ENCODE data around the gene DENND1C. TPM values are rescaled to one million over a fixed set of nuclear protein-coding genes. Genes with fewer than 3 reads are reported as not detected.

DENND1C gene
- total and polyA plus RNA-seq, 9 of the 15 experiments (the other 6 are each of a cell fraction or from before 2014, with no cell fraction given): 0.03 to 1.2 (median 0.32) TPM; not detected in 1

- TF ChIP-seq ZBTB40 (IDR thresholded peaks at IDR 0.05) (no peak), ZBTB40 (CRISPR knock-in tag; IDR thresholded peaks at IDR 0.05) (no peak), E2F5 (CRISPR knock-in tag; IDR thresholded peaks at IDR 0.05) (no peak), SIX5 (IDR thresholded peaks at IDR 0.05; ENCODE audit: borderline replicate concordance in 1 of 2, insufficient read depth in 1 of 2, low read depth in 1 of 2, low read length in 2 of 2) (no peak), SIN3A (IDR thresholded peaks at IDR 0.05; ENCODE audit: borderline replicate concordance in 2 of 2, control insufficient read depth in 1 of 2, low read depth in 2 of 2, low read length in 2 of 2) (peak in 1 of 2 experiments; percentile 23; a peak in 1 of 4 replicates), RAD51 (IDR thresholded peaks at IDR 0.05; ENCODE audit: borderline replicate concordance, low read depth) (no peak), CBX3 (IDR thresholded peaks at IDR 0.05; ENCODE audit: borderline replicate concordance in 1 of 2, low read length in 2 of 2) (no peak), PHB (CRISPR knock-in tag; IDR thresholded peaks at IDR 0.05) (no peak), BDP1 (IDR thresholded peaks at IDR 0.05; ENCODE audit: insufficient read depth, insufficient read length) (no peak), RBM22 (IDR thresholded peaks at IDR 0.05; ENCODE audit: low read depth, low read length, poor library complexity, severe bottlenecking) (no peak), MTA2 (IDR thresholded peaks at IDR 0.05; ENCODE audit: low read depth) (no peak), ETV1 (tag; conservative IDR thresholded peaks at IDR 0.05; ENCODE audit: low read depth) (no peak), TCFL5 (CRISPR knock-in tag; conservative IDR thresholded peaks at IDR 0.05) (no peak), ZNF79 (CRISPR knock-in tag; IDR thresholded peaks at IDR 0.05; ENCODE audit: low read depth) (no peak), CTBP1 (IDR thresholded peaks at IDR 0.05; ENCODE audit: borderline replicate concordance) (no peak), ZNF696 (CRISPR knock-in tag; conservative IDR thresholded peaks at IDR 0.05) (no peak), HDAC1 (IDR thresholded peaks at IDR 0.05) (no peak)
Measured at GRCh38 chr19:6459262-6460098, 22.1 kb downstream of the DENND1C start, which contains the start of gene SLC25A23 (continued).

All from K562 (cell line).